ENCODE measurements around the gene F12.
"Not testable (repeated sequence)": the region's sequence is repeated elsewhere in the genome, so short reads cannot be mapped to it uniquely, and the experiment has no call there.

F12 gene

GRCh38 chr5:177367981-177368868, 41.1 kb downstream of the F12 start:
- no peak for DNase-seq

- DNase-seq, result no peak
Observed at GRCh38 chr5:177367323-177367848, 42.0 kb downstream of the F12 start.

- no peak for DNase-seq
Observed at GRCh38 chr5:177366528-177367322, 42.6 kb downstream of the F12 start.

- DNase-seq, result no peak
Observed at GRCh38 chr5:177365845-177366527, 43.4 kb downstream of the F12 start.

- DNase-seq, result peak; percentile 26 to 58
Observed at GRCh38 chr5:177364159-177364962, 45.0 kb downstream of the F12 start.

GRCh38 chr5:177363565-177363964, 45.8 kb downstream of the F12 start:
- no peak for DNase-seq

GRCh38 chr5:177362610-177363507, 46.5 kb downstream of the F12 start:
- peak in 1 of 2 donors; percentile 38 for DNase-seq

- no peak for DNase-seq
Observed at GRCh38 chr5:177362292-177362609, 47.1 kb downstream of the F12 start.

- peak; percentile 46 to 64 for DNase-seq
Observed at GRCh38 chr5:177361418-177362291, 47.7 kb downstream of the F12 start.

GRCh38 chr5:177360740-177361139, 48.6 kb downstream of the F12 start:
- DNase-seq, result not testable (repeated sequence)

GRCh38 chr5:177359860-177360259, 49.5 kb downstream of the F12 start:
- DNase-seq, result no peak

GRCh38 chr5:177359451-177359851, 49.9 kb downstream of the F12 start:
- DNase-seq, result no peak

GRCh38 chr5:177358370-177358819, 51.0 kb downstream of the F12 start:
- no peak for DNase-seq

- DNase-seq, result peak; percentile 83 to 84
Observed at GRCh38 chr5:177357459-177358351, 51.7 kb downstream of the F12 start, which contains the start of gene RGS14. Gene RGS14 (plus strand): TSS chr5:177357924. CDS start chr5:177358025, 101 bp downstream.

GRCh38 chr5:177357146-177357458, 52.3 kb downstream of the F12 start:
- DNase-seq, result no peak

- DNase-seq, result no peak
Observed at GRCh38 chr5:177356746-177357145, 52.6 kb downstream of the F12 start.

- DNase-seq, result peak; percentile 49 to 56
Observed at GRCh38 chr5:177355868-177356168, 53.5 kb downstream of the F12 start.

GRCh38 chr5:177355162-177355867, 54.0 kb downstream of the F12 start:
- no peak for DNase-seq
